Omental fat pad (tissue), 4 donors: ENCODE measurements around the gene MNAT1. TPM values are rescaled to one million over a fixed set of nuclear protein-coding genes. Genes with fewer than 3 reads are reported as not detected.
"Not testable (repeated sequence)": the region's sequence is repeated elsewhere in the genome, so short reads cannot be mapped to it uniquely, and the experiment has no call there.

Experiments used
- ATAC-seq: fragments of 150-250 bp; one replicate; pipeline ENCODE4 v1.9.1; 2016; ENCODE audit warnings: mild to moderate bottlenecking, moderate library complexity; ENCODE audit not compliant: low FRiP score
- DNase-seq: peaks from one replicate; pipeline ENCODE4 v3.0.0-alpha.2; 2019; ENCODE audit warnings: low spot score
- total RNA-seq, 4 donors: library from RNA; depleted of rRNA; stranded (reverse); fragments of >200 nt; gene quantifications; one replicate each; pipeline ENCODE4 v1.1.0, GENCODE V29; 2016
- TF ChIP-seq, protein P1 (sequence below), 3 donors: fragments of 450-650 bp; IDR thresholded peaks; one replicate each; pipeline ENCODE4 v1.5.1; 2016 to 2017; ENCODE audit warnings: antibody characterized with exemption in 3 of 3, mild to moderate bottlenecking in 3 of 3, moderate library complexity in 2 of 3

Gene MNAT1
- total RNA-seq, 4 donors from 2014 or later = 20.4 to 35.4 (median 31.3) TPM

DNA sequence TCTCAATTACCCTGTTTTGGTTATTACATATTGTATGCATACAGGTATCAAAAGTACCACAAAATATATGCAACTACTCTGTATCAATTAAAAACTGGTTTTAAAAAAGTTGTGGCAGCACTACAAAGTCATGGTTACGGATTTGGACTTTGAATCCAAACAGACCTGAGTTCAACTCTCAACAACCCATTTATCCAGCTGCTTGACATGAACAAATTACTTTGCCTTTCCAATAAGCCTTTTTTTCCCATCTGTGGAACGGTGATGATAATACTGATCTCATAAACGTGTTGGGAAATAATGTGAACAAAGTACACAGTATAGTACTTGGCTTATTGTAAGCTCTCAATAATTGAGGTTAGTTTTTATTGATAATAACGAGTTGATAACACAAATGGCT is 85.0 kb downstream of the MNAT1 start:
- ATAC-seq (no peak), DNase-seq (no peak)
- TF ChIP-seq, protein P1, sequence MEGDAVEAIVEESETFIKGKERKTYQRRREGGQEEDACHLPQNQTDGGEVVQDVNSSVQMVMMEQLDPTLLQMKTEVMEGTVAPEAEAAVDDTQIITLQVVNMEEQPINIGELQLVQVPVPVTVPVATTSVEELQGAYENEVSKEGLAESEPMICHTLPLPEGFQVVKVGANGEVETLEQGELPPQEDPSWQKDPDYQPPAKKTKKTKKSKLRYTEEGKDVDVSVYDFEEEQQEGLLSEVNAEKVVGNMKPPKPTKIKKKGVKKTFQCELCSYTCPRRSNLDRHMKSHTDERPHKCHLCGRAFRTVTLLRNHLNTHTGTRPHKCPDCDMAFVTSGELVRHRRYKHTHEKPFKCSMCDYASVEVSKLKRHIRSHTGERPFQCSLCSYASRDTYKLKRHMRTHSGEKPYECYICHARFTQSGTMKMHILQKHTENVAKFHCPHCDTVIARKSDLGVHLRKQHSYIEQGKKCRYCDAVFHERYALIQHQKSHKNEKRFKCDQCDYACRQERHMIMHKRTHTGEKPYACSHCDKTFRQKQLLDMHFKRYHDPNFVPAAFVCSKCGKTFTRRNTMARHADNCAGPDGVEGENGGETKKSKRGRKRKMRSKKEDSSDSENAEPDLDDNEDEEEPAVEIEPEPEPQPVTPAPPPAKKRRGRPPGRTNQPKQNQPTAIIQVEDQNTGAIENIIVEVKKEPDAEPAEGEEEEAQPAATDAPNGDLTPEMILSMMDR (IDR thresholded peaks at IDR 0.05) = no peak

DNA sequence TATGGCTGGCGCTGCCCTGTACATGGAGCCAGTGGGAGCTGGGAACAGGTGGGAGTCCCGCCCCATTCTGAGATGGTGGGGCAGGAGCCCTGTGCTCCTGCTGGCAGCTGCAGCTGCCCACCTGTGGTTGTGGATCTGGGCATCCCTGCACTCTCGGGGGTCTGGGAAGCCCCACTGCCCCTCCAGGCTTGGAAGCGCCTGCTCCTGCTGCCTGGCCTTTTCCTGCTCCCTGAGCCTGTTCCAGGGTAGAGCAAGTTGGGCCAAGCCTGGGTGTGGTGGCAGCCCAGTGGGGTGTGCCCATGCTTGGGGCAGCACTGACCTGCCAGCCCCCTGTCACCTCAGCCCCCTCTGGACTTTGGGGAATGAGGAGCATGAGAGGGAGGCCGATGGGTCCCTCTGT is 104.0 kb downstream of the MNAT1 start:
- ATAC-seq (no peak), DNase-seq (no peak)
- TF ChIP-seq, protein P1 (IDR thresholded peaks at IDR 0.05) = no peak

DNA sequence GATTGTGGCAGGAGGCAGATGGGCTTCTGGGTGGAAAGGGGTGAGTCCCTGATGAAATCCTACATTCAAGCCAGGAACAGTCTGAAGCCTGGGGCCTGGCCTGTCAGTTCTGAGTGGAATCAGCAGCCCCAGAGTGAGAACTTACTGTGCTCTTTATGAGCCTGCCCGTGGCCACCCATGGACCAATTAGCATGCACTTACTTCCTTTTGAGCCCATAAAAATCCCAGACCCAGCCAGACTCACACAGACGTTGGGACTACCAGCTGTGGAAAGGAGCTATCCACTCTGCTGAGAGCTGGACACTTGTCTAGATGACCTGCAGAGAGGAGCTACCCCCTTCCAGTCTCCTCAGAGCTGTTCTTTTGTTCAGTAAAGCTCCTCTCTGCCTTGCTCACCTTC is 104.5 kb downstream of the MNAT1 start:
- ATAC-seq = no peak

DNA sequence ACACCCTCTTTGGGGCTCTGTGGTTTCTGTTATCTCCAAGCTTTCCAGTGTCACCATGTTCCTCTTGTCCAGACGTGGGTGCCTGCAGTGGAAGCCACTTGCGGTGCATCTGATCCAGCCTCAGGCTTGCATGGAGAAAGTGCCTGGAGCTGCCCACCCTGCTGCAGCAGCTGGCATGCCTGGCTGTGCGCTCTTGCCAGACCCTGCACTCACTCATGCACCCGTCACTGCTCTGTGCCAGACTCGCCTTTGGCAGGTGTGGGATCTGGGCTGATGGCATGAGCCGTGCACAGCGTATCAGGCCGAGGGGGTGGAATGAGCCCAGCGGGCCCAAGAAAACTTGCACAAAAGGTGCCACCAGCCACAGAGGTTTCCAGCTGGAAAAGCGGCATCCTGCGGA is 105.1 kb downstream of the MNAT1 start:
- DNase-seq (no peak), ATAC-seq (no peak)
- TF ChIP-seq, protein P1 (IDR thresholded peaks at IDR 0.05) = no peak

More for the DNA sequence above, 104.5 kb downstream of the MNAT1 start:
- TF ChIP-seq, protein P1 (IDR thresholded peaks at IDR 0.05) = no peak
- no peak for DNase-seq

DNA sequence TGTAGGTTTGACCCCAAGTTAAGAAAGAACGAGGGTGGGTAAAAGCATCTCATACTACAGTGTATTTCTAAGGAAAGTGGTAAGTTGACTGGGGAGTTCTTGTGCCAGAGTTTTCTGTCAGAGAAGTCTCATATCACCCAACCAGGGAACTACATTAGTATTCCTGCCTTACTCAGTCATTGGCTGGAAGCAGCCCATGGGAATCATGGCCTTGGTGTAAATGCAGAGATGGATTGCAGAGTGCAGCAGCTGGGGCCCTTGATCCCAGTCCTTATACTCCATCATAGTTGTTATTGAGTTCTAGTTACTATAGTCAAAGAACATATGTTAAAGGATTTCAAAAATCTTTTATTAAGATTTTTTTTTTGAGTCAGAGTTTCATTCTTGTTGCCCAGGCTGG is 105.8 kb downstream of the MNAT1 start:
- no peak for DNase-seq
- ATAC-seq = no peak
- TF ChIP-seq, protein P1 (IDR thresholded peaks at IDR 0.05) = no peak

DNA sequence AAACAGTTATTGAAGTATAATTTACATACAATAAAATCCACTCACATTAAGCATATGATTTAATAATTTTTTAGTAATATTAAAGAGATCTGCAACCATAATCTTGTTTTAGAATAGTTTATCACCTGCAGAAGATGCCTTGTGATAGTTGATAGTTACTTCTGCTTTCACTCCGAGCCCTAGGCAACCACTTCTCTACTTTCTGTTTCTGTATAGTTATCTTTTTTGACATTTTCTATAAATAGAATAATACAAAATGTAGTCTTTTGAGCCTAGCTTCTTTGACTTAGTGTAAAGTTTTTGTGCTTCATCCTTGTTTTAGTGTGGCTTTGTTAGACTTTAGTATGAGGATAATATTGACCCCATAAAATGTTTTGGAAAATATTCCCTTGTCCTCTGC is 111.0 kb downstream of the MNAT1 start:
- TF ChIP-seq, protein P1 (IDR thresholded peaks at IDR 0.05) = no peak
- DNase-seq = no peak
- no peak for ATAC-seq

DNA sequence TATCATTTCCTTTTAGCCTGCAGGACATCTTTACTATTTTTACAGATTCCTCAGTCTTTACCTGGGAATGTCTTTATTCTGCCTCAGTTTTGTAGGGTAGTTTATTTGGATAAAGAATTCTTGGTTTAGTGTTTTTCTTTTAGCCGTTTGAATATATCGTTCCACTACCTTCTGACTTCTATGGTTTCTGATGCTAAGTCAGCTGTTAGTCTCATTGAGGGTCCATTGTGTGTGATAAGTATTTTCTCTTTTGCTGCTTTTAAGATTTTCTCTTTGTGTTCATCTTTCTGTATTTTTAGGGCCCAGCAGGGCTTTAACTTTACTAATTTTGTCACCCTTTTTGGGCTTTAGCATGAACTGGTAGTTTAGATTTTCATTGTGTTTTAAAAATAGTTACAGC is 113.5 kb downstream of the MNAT1 start:
- DNase-seq (no peak), ATAC-seq (no peak)
- TF ChIP-seq, protein P1 (IDR thresholded peaks at IDR 0.05) = no peak

DNA sequence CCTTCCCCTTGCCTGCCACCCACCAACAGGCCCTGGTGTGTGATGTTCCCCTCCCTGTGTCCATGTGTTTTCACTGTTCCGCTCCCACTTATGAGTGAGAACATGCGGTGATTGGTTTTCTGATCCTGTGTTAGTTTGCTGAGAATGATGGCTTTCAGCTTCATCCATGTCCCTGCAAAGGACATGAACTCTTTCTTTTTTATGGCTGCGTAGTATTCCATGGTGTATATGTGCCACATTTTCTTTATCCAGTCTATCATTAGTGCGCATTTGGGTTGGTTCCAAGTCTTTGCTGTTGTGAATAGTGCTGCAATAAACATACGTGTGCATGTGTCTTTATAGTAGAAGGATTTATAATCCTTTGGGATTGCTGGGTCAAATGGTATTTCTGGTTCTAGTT is 117.1 kb downstream of the MNAT1 start:
- DNase-seq, ATAC-seq: not testable (repeated sequence)
